K562 (cell line): ENCODE data around the gene POP5. TPM values are rescaled to one million over a fixed set of nuclear protein-coding genes. Genes with fewer than 3 reads are reported as not detected.

Experiments used
- AFF4 ChIP-seq: sonication (generic); formaldehyde crosslinking; IDR thresholded peaks from 2 replicates; pipeline ENCODE4 v1.8.0; 2023; ENCODE audit warnings: mild to moderate bottlenecking, missing genetic modification reagents
- ATF1 ChIP-seq, 2 experiments: fragments of 450-650 bp in 1 of 2; IDR thresholded peaks; 2 replicates each; pipeline ENCODE4 v1.6.1; 2016; ENCODE audit warnings: missing compliant biosample characterization in 1 of 2, missing genetic modification characterization in 1 of 2
- CBFA2T3 ChIP-seq: fragments of 450-650 bp; IDR thresholded peaks from 2 replicates; pipeline ENCODE4 v1.6.1; 2017
- CSDE1 ChIP-seq, 2 experiments: fragments of 450-650 bp; IDR thresholded peaks; 2 replicates each; pipeline ENCODE4 v1.6.1; 2016; ENCODE audit warnings: mild to moderate bottlenecking in 1 of 2
- CTBP1 ChIP-seq: fragments of 450-650 bp; IDR thresholded peaks from 2 replicates; pipeline ENCODE4 v1.6.1; 2016; ENCODE audit warnings: borderline replicate concordance
- CTCF ChIP-seq, 3 experiments: IDR thresholded peaks in 2 of 3; conservative IDR thresholded peaks in 1 of 3; 2 replicates each; pipeline ENCODE4 v1.5.1; 2011 to 2012; ENCODE audit warnings: low read length in 3 of 3, mild to moderate bottlenecking in 3 of 3, control low read depth in 2 of 3, improper control_type of control experiment in 1 of 3, inconsistent platforms in 1 of 3, low read depth in 1 of 3, mixed read lengths in 1 of 3, moderate library complexity in 1 of 3; ENCODE audit not compliant: insufficient read depth in 2 of 3
- FOS ChIP-seq: IDR thresholded peaks from 3 replicates; pipeline ENCODE4 v1.6.1; 2011; ENCODE audit not compliant: insufficient read length; ENCODE audit errors: extremely low read depth
- LEF1 ChIP-seq: fragments of 450-650 bp; IDR thresholded peaks from 2 replicates; pipeline ENCODE4 v1.6.1; 2016; ENCODE audit warnings: mild to moderate bottlenecking
- MAFF ChIP-seq: IDR thresholded peaks from 2 replicates; pipeline ENCODE4 v1.6.1; 2012; ENCODE audit warnings: low read length, improper control_type of control experiment
- MCM5 ChIP-seq: fragments of 450-650 bp; IDR thresholded peaks from 2 replicates; pipeline ENCODE4 v1.6.1; 2016; ENCODE audit warnings: low read depth
- MED1 ChIP-seq: sonication (generic); formaldehyde crosslinking; IDR thresholded peaks from 2 replicates; pipeline ENCODE4 v1.8.1; 2023; ENCODE audit warnings: missing genetic modification reagents, borderline replicate concordance
- MTF1 ChIP-seq: fragments of 250-450 bp; sonication (Bioruptor Pico); IDR thresholded peaks from 2 replicates; pipeline ENCODE4 v1.9.0; 2021; ENCODE audit warnings: moderate library complexity, mild to moderate bottlenecking, inconsistent platforms, borderline replicate concordance
- POLR3G ChIP-seq: IDR thresholded peaks from 2 replicates; pipeline ENCODE4 v1.6.1; 2011; ENCODE audit not compliant: insufficient read length, insufficient replicate concordance; ENCODE audit errors: extremely low read depth
- RBM14 ChIP-seq: fragments of 200-400 bp; formaldehyde crosslinking; IDR thresholded peaks from 2 replicates; pipeline ENCODE4 v1.6.1; 2018; ENCODE audit warnings: low read depth, mild to moderate bottlenecking, low read length, moderate library complexity, borderline replicate concordance; ENCODE audit not compliant: insufficient read depth
- SP1 ChIP-seq: sonication (generic); formaldehyde crosslinking; IDR thresholded peaks from 2 replicates; pipeline ENCODE4 v1.8.1; 2022; ENCODE audit warnings: mild to moderate bottlenecking, missing genetic modification reagents
- ZBTB7A ChIP-seq: IDR thresholded peaks from 2 replicates; pipeline ENCODE4 v1.6.1; 2011; ENCODE audit warnings: low read depth, mild to moderate bottlenecking, low read length, moderate library complexity, borderline replicate concordance; ENCODE audit not compliant: control insufficient read depth
- ZFX ChIP-seq: sonication (generic); formaldehyde crosslinking; IDR thresholded peaks from 2 replicates; pipeline ENCODE4 v1.8.0; 2022; ENCODE audit warnings: mild to moderate bottlenecking, missing genetic modification reagents, moderate library complexity
- ZNF740 ChIP-seq, 3 experiments: fragments of 200-800 bp in 1 of 3; sonication (Bioruptor generic) in 1 of 3; sonication (generic) in 1 of 3; formaldehyde crosslinking in 1 of 3; IDR thresholded peaks; 2 replicates each; pipeline versions ENCODE4 v1.6.1 to v1.8.0; 2016 to 2022; ENCODE audit warnings: mild to moderate bottlenecking in 2 of 3, missing compliant biosample characterization in 2 of 3, missing genetic modification characterization in 2 of 3, missing genetic modification reagents in 1 of 3
- ZNF75A ChIP-seq: fragments of 450-650 bp; formaldehyde crosslinking; IDR thresholded peaks from 2 replicates; pipeline ENCODE4 v1.4.0; 2020; ENCODE audit warnings: mild to moderate bottlenecking
- polyA plus RNA-seq, 8 experiments: library from polyadenylated mRNA; depleted of rRNA in 4 of 8; stranded (reverse) in 5 of 8; unstranded in 3 of 8; fragments of >200 nt; fragmentation: Nextera tagmentation in 2 of 8; fragmentation: Illumina TruSeq in 1 of 8; extraction: Ambion mirVana in 2 of 8; extraction: Trizol in 1 of 8; gene quantifications; 2 replicates each; pipeline versions ENCODE4 v1.2.1 to v1.2.3, GENCODE V29; 2011 to 2014; ENCODE audit warnings: inconsistent platforms in 1 of 8, missing spikeins in 1 of 8
- total RNA-seq, 7 experiments: library from RNA; depleted of rRNA in 6 of 7; stranded (reverse); fragments of >200 nt in 6 of 7; fragmentation: Illumina TruSeq in 2 of 7; extraction: Trizol in 2 of 7; gene quantifications; 2 replicates each; pipeline versions ENCODE4 v1.2.1 to v1.2.3, GENCODE V29; 2011 to 2021; ENCODE audit warnings: low replicate concordance in 1 of 7

POP5 gene
- total and polyA plus RNA-seq, 9 of the 15 experiments (the other 6 are each of a cell fraction or from before 2014, with no cell fraction given): 57.5 to 253 (median 73.8) TPM

- TF ChIP-seq AFF4 (CRISPR knock-in tag) (peak; percentile 81), CTBP1 (0 out of 2 replicates have a peak, but pooled peaks have one; percentile 9), LEF1 (no peak), POLR3G (no peak), ATF1 (CRISPR knock-in tag; IDR thresholded peaks at IDR 0.05) (no peak), ATF1 (tag; IDR thresholded peaks at IDR 0.05) (peak; percentile 15; the same call in 1 of the 2 replicates), MAFF (peak; percentile 11; the same call in 1 of the 2 replicates), ZNF740 (CRISPR knock-in tag; IDR thresholded peaks at IDR 0.05) (peak; percentile 13; the same call in 1 of the 2 replicates), ZNF740 (tag; IDR thresholded peaks at IDR 0.05) (no peak), MED1 (CRISPR knock-in tag) (no peak), RBM14 (0 out of 2 replicates have a peak, but pooled peaks have one; percentile 73), CSDE1 (IDR thresholded peaks at IDR 0.05) (no peak), ZBTB7A (peak; percentile 84; the same call in 1 of the 2 replicates), SP1 (CRISPR knock-in tag) (no peak), CTCF (IDR thresholded peaks at IDR 0.05 in 2 of 3, conservative IDR thresholded peaks at IDR 0.05 in 1 of 3; ENCODE audit: insufficient read depth in 2 of 3, low read depth in 1 of 3, low read length in 3 of 3) (0 out of 6 replicates have a peak, but pooled peaks of 1 of the 3 experiments have one; percentile 14), MTF1 (CRISPR knock-in tag) (no peak), ZFX (CRISPR knock-in tag) (peak; percentile 91), FOS (no peak), MCM5 (no peak), CBFA2T3 (peak; percentile 86), ZNF75A (CRISPR knock-in tag) (no peak)
Measured at GRCh38 chr12:120534703-120535655, 46.2 kb downstream of the POP5 start (continued).
